ENCODE measurements around the gene WNT9A.

DNA sequence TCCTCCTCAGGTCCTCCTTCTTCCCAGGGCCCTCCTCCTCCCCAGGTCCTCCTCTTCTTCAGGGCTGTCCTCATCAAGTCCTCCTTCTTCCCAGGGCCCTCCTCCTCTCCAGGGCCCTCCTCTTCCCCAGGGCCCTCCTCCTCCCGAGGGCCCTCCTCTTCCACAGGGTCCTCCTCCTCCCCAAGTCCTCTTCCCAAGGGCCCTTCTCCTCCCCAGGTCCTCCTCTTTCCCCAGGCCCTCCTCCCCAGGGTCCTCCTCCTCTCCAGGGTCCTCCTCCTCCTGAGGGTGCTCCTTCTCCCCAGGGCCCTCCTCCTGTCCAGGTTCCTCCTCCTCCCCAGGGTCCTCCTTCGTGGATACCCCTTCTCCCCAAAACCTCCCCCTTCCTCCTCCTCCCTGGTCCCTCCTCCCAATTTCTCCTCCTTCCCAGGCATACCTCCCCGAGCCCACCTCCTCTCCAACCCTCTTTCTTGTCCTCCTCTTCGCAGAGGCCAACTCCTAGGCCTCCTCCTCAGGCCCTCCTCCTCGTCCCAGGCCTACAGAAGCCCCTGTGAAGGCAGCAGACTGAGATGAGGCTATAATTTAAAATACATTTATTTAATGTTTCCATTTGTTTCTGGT lies 29.5 kb downstream of the WNT9A start:
- no peak for TF ChIP-seq POLR2A (IDR thresholded peaks at IDR 0.05)
- TF ChIP-seq, protein P1, sequence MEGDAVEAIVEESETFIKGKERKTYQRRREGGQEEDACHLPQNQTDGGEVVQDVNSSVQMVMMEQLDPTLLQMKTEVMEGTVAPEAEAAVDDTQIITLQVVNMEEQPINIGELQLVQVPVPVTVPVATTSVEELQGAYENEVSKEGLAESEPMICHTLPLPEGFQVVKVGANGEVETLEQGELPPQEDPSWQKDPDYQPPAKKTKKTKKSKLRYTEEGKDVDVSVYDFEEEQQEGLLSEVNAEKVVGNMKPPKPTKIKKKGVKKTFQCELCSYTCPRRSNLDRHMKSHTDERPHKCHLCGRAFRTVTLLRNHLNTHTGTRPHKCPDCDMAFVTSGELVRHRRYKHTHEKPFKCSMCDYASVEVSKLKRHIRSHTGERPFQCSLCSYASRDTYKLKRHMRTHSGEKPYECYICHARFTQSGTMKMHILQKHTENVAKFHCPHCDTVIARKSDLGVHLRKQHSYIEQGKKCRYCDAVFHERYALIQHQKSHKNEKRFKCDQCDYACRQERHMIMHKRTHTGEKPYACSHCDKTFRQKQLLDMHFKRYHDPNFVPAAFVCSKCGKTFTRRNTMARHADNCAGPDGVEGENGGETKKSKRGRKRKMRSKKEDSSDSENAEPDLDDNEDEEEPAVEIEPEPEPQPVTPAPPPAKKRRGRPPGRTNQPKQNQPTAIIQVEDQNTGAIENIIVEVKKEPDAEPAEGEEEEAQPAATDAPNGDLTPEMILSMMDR (IDR thresholded peaks at IDR 0.05), result no peak
